NCI-H446 (cell line): ENCODE measurements around the gene PLA2G2A.
A peak's percentile ranks its signal among the peaks of the same experiment; 100 is the strongest.
"Not testable (repeated sequence)": the region's sequence is repeated elsewhere in the genome, so short reads cannot be mapped to it uniquely, and the experiment has no call there.

Experiments
- DNase-seq, 2 experiments: peaks; one replicate each; lab custom pipeline; 2025; lab: John Stamatoyannopoulos, UW

PLA2G2A gene

DNA sequence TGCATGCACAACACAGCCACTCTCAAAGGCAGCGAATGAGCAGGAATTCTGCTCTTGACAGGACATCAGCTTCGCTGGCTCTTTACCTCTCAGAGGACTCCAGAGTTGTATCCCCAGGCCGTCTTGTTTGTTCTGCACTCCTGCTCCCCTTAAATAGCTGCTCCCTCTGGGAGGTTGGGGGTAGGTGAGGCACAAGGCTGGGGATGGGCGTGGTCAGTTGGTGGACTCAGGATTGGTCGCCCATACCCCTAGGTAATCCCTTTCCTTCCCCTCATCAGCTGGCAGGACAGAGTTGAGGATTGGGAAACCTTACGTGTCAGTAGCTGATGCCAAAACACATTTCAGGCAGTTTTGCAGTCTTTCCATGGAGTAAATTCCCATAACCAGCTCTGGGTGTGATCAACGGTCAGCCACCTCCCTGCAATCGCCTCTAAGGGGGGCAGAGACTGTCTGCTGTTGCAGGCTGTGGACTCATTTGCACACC is at the start of gene PLA2G2A:
TSS of gene PLA2G2A (minus strand) at position 125 of the 484 bp plus-strand sequence. CDS start 845 bp downstream, outside the sequence.
- DNase-seq: no peak

DNA sequence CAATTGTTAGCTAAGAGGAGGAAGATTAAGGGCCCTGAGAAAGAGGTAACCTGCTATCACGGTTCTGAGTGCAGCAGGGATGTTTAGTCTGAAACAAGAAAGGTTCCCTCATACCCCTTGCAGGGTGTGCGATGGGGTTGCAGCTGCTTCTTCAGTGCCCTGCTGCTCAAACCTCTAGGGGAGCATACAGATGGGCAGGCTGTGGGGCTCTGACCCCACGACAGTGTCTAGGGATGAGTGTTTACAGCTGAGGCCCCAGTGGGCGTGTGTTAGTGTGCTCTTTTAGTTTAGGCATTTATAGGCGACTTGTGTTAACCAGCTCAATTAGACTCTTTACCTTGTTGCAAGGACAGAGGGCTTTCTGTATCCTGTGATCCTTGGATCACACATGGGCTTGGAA is 49.3 kb upstream of the PLA2G2A start:
- DNase-seq: no peak

- no peak for DNase-seq
These were observed 48.7 kb upstream of the PLA2G2A start for GRCh38 chr1:20028125-20028524.

GRCh38 chr1:20017741-20018140 is 38.3 kb upstream of the PLA2G2A start:
- no peak for DNase-seq

DNA sequence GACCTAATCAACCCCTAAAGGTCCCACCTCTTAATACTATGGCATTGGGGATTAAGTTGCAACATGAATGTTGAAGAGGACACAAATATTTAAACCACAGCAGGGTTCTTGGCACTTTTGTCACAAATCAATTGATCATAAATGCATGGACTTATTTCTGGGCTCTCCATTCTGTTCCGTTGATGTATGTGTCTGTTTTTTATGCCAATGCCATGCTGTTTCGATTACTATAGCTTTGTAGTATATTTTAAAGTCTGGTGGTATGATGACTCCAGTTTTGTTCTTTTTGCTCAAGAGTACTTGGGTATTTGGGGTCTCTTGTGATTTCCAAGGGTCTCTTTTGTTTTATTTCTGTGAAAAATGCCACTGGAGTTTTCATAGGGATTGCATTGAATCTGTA is 34.7 kb upstream of the PLA2G2A start:
- no peak for DNase-seq

GRCh38 chr1:20010016-20010415 is 30.6 kb upstream of the PLA2G2A start:
- no peak for DNase-seq

GRCh38 chr1:20009212-20009611 is 29.8 kb upstream of the PLA2G2A start:
- DNase-seq: no peak

DNA sequence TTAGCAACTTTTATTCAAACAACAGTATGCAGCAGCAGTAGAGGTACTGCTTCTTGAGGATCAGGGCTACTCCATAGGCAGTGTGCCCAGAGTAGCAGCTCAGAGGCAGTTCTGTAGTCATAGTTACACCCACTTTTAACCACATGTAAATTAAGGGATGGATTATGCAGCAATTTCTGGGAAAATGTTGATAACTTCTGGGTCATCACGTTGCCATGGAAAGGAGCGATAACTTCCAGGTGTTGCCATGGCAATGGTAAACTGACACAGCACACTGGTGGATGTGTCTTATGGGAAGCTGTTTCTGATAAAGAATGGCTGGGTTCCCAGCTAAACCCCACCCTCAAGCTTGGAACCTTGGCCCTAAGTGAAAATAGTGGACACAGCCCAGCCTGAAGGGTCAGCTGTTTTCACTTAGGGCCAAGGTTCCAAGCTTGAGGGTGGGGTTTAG is 29.0 kb upstream of the PLA2G2A start:
- DNase-seq: no peak

DNA sequence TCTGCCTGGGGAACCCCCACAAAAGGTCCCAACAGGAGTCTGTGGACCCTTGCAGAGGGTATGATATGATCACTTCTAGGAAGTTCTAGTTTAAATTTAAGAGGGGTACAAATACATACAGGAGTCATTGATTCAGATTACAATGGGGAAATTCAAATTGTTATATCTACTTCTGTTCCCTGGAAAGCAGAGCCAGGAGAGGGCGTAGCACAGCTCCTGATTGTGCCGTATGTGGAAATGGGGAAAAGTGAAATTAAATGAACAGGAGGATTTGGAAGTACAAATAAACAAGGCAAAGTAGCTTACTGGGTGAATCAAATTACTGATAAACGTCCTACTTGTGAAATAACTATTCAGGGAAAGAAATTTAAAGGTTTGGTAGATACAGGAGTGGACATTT is 19.4 kb upstream of the PLA2G2A start:
- DNase-seq: not testable (repeated sequence)

DNA sequence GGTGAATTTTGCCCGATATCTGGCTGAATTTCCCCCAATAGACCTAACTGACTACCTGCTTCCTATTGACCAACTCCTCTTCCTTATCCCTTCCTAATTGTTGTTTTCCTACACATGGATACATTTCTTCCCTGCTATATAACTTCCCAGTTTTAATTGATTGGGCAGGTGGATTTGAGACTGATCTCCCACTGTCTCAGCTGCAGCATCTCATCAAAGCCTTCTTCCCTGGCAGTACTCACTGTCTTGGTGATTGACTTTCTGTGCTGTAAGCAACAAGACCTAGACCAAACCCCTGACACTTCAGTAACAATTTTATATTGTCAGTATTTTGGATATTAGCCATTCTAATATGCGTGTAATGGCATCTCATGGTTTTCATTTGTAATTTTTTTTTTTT is 11.3 kb upstream of the PLA2G2A start:
- no peak for DNase-seq

DNA sequence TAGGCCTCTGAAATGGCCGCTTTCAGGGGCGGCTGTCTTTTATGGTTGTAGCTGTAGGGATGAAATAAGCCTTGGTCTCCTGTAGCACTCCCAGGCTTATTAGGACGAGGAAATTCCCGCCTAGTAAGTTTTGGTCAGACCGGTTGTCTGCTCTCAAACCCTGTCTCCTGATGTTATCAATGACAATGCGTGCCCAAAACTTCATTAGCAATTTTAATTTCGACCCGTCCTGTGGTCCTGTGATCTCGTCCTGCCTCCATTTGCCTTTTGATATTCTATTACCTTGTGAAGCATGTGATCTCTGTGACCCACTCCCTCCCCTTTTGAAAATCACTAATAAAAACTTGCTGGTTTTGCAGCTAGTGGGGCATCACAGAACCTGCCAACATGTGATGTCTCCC is 10.8 kb upstream of the PLA2G2A start:
- not testable (repeated sequence) for DNase-seq

GRCh38 chr1:19988267-19989006 is 9.0 kb upstream of the PLA2G2A start:
- no peak for DNase-seq

GRCh38 chr1:19987719-19988118 is 8.3 kb upstream of the PLA2G2A start:
- no peak for DNase-seq

GRCh38 chr1:19984409-19985016 is 5.1 kb upstream of the PLA2G2A start:
- not testable (repeated sequence) for DNase-seq

- DNase-seq: no peak
These were observed 2.3 kb upstream of the PLA2G2A start for GRCh38 chr1:19981507-19982312.

DNA sequence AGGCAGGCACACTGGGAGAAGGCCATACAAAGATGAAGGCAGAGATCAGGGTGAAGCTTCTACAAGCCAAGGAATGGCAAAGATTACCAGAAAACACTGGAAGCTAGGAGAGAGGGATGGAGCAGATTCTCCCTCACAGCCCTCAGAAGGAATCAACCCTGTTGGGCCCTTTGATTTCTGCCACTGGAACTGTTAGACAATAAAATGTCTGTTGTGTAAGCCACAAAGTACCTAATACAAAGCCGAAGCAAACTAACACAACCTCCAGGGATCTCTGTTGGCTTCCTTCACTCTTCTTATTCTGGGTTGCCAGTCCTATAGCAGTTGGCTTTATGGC is 1.7 kb upstream of the PLA2G2A start:
- DNase-seq: no peak

GRCh38 chr1:19980314-19980713 is 896 bp upstream of the PLA2G2A start:
- DNase-seq: no peak

- DNase-seq: no peak
These were observed 1.3 kb downstream of the PLA2G2A start for GRCh38 chr1:19978143-19978542.

- no peak for DNase-seq
These were observed 3.0 kb downstream of the PLA2G2A start for GRCh38 chr1:19976317-19977003.

GRCh38 chr1:19975423-19976193 is 3.8 kb downstream of the PLA2G2A start:
- no peak for DNase-seq

- DNase-seq: peak in 1 of 2 experiments; percentile 12
These were observed 4.5 kb downstream of the PLA2G2A start for GRCh38 chr1:19974822-19975416.
